SW 1271 (cell line): ENCODE results near the gene ALDOA.

Experiments used
- DNase-seq, 2 experiments: peaks; one replicate each; lab custom pipeline; 2025; lab: John Stamatoyannopoulos, UW

ALDOA gene

DNA sequence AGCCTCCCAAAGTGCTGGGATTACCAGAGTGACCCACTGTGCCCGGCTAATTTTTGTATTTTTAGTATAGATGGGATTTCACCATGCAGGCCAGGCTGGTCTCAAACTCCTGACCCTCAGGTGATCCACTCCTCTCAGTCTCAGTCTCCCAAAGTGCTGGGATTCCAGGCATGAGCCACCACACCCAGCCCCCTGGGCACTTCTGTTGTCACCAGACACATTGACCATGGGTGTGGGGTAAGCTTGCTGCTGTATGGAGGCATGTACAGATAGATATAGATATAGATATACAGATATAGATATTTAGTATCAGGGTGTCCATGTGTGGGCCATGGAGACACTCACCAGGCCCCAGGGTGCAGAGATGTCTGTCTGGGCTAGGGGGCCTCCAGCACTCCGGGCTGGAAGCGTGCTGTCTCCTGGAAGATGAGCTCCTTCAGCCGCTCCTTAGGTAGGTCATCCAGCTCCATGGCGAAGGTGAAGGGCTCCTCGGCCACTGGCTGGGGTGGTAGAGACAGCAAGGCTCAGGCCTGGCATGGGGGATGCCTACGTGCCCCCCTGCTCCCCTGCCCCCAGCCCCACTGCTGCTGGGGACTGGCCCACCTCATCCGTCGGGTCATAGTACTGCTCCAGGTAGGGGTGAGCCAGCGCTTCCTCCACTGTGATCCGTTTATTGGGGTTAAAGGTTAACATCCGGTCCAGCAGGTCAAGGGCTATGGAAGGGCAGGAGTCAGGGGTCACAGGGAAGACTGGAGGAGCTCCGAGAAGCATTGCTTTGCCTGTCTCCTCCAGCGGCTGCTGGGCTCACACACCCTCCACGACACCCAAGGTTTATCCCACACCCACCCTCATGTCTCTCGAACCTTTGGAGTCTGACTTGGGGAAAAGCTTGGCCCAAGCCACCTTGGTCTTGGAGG is 51.0 kb downstream of the ALDOA start:
- DNase-seq, result no peak

DNA sequence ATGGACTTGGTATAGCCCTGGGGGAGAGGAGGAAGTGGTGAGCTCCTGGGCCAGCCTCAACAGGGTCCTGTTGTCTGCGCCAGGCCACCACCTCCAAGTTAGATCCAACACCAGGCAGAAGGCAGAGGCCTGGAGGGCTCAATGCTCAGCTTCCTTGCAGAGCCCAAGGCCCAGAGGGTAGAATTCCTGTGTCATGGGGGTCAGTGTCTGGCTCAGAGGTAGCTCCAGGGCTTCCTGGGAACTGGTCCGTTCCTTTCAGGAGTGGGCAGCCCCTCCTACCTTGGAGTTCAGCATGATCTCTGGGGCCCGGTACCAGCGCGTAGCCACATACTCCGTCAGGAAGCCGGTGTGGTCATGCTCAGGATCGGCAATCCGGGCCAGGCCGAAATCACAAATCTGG is 52.2 kb downstream of the ALDOA start:
- no peak for DNase-seq

DNA sequence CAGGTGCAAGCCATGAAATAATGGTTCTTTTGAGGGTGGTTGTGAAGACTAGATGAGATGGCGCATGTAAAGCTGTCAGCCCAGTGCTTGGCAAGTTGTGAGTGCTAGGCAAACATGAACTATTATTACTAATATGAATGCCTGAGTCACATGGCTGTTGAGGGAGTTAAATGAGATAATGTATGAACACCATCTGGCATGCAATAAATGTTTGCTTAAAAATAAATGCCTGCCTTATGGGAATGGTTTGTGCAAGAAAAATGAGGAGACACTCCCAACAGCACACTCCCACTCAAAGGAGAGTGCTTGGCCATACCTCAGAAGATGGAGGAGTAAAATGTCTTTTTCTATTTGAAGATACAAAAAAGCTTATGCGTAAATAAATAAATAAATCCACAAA is 53.9 kb downstream of the ALDOA start:
- no peak for DNase-seq
